Stimulated activated CD4-positive, alpha-beta T cell treated with anti-CD3 and anti-CD28 coated beads, TNF-alpha, amount 100 ng/mL, for 1 hour (primary cell): ENCODE results near the gene CASP8AP2.
"Not testable (repeated sequence)": the region's sequence is repeated elsewhere in the genome, so short reads cannot be mapped to it uniquely, and the experiment has no call there.

Experiments used
- DNase-seq, 3 donors: peaks; one replicate each; pipeline ENCODE4 v3.0.0-alpha.2; 2020; ENCODE audit warnings: low read depth in 3 of 3, low spot score in 1 of 3

Gene CASP8AP2

DNA sequence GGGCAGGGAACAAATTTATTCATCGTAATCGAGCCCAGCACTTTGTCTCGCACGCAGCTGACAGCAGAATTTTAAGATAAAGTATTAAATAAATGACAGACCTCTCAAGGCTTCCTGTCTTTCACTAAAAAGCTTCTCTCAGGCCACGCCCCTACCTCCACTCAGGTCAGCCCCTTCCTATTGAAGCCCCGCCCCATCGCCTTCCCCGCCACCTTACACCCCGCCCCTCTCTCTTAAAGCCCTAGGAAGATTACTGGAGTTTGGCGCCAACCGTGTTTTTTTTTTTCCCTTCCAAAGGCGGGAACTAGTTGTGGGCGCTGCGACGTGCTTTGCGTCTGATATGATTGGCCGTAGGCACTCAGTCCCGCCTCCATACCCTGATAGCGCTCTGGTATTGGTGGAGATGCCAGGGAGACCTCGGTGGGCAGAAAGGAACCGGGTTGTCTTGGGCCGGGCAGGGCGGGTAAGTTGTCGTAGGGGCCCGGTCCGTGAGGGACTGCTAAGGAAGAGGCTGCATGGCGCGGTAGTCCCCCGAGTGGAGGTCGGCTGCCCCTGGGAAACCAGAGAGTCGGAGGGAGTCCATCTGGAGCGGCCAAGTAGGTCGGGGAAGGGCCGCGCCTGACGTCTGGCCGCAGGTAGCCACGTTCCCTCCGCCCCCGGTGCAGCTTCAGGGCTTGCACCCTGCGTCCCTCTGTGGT, at the start of gene CASP8AP2:
TSS of gene CASP8AP2 (plus strand) at position 409 of the 698 bp plus-strand sequence.
- peak; percentile 78 to 92 (median 86) for DNase-seq

- no peak for DNase-seq
These were observed 48.3 kb upstream of the CASP8AP2 start for GRCh38 chr6:89781070-89782034.

DNA sequence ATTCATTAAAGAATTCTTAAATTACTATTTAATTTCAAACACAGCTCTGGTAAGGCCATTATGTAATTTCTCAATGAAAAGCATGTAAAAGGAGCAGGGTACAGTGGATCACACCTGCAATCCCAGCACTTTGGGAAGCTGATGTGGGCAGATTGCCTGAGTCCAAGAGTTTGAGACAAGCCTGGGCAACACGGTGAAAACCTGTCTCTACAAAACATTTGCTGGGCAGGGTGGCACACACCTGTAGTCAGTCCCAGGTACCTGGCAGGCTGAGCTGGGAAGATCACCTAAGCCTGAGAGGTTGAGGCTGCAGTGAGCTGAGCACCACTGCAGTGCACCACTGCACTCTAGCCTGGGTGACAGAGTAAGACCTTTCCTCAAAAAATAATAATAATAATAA, 47.5 kb upstream of the CASP8AP2 start:
- DNase-seq: no peak

DNA sequence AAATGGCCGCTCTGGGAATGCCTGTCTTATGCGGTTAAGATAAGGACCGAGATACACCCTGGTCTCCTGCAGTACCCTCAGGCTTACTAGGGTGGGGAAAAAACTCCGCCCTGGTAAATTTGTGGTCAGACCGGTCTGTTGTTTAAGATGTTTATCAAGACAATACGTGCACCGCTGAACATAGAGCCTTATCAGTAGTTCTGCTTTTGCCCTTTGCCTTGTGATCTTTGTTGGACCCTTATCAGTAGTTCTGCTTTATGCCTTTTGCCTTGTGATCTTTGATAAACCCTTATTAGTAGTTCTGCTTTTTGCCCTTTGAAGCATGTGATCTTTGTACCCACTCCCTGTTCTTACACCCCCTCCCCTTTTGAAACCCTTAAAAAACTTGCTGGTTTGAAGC, 46.4 kb upstream of the CASP8AP2 start:
- DNase-seq: not testable (repeated sequence)

GRCh38 chr6:89784838-89785237, 44.8 kb upstream of the CASP8AP2 start:
- DNase-seq: no peak

GRCh38 chr6:89786970-89787369, 42.7 kb upstream of the CASP8AP2 start:
- no peak for DNase-seq

GRCh38 chr6:89787660-89788328, 41.9 kb upstream of the CASP8AP2 start:
- DNase-seq: no peak

GRCh38 chr6:89789980-89790379, 39.7 kb upstream of the CASP8AP2 start:
- no peak for DNase-seq

- no peak for DNase-seq
These were observed 39.3 kb upstream of the CASP8AP2 start for GRCh38 chr6:89790403-89790802.

- no peak for DNase-seq
These were observed 36.8 kb upstream of the CASP8AP2 start for GRCh38 chr6:89792881-89793280.

DNA sequence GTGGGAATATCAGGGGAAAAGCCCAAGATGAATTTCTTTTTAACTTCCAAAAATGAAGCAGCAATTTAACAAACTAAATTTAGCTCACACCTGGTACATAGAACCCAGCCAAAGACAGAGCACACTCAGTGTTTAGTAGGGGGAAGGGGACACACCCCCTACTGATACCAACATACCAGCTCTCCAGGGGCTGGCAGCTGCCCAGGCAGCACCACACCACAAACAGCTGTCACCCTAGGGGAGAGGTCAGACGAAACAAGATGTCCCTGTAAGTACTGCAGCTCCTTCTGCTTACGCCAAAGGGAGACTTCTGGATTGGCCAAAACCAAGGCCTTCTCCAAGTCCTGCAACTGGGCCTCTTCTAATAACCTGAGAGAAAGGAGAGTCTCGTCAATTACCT, 36.1 kb upstream of the CASP8AP2 start:
- no peak for DNase-seq

DNA sequence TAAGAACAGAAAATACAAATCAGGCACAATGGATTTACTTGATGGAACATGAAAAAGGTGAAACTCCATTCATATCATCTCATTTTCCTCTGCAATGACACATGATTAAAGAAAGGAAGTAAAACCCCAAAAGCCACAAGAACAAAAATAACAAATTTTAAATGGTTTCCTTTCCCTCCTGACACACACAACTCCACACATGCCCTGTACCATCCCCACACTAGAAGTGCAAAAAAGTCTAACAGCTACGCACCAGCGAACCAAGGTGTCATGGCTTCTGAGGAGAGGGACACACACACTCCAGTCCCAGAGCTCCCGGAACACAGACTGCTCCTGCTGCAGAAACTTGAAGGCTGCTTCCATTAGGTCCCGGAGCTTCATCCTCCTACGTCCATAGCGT, 35.4 kb upstream of the CASP8AP2 start:
- DNase-seq: no peak

- no peak for DNase-seq
These were observed 32.4 kb upstream of the CASP8AP2 start for GRCh38 chr6:89797317-89797716.

DNA sequence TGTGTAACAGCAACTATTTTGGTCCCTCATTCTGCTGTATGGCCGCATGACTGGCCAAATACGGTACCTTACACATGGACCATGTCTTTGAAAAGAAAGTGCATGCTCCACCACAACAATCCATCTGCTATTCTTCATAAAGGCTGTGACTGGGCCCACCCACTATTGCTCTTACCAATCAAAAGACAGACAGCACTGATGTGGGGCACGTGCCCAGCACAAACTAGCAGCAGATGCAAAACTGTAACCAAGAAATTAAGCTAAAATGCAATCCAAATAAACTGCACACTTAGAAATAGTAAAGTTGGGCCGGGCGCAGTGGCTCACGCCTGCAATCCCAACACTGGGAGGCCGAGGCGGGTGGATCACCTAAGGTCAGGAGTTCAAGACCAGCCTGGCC, 30.6 kb upstream of the CASP8AP2 start:
- no peak for DNase-seq

GRCh38 chr6:89799756-89800155, 29.9 kb upstream of the CASP8AP2 start:
- DNase-seq: no peak

- no peak for DNase-seq
These were observed 26.4 kb upstream of the CASP8AP2 start for GRCh38 chr6:89803271-89803670.

- DNase-seq: no peak
These were observed 23.8 kb upstream of the CASP8AP2 start for GRCh38 chr6:89805814-89806371.

GRCh38 chr6:89807581-89807980, 22.1 kb upstream of the CASP8AP2 start:
- no peak for DNase-seq

- not testable (repeated sequence) for DNase-seq
These were observed 16.3 kb upstream of the CASP8AP2 start for GRCh38 chr6:89813422-89813821.

DNA sequence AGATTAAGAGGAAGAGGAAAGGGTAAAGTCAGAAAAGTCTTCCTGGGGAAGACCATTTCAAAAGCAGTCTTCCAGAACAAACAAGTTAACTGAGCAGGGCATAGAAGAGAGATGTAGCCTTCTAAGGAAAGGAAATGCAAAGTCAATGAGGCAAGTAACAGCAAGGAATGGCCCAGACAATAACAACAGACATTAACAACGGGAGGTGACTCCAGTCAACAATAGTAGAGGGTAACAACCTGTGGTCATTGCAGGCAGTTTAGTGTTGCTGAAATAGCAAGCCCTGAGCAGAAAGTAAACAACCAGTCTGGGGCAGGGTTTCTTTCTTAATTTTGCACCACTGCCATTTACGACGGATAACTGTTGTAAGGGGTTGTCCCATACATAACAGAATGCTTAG, 12.2 kb upstream of the CASP8AP2 start:
- no peak for DNase-seq

DNA sequence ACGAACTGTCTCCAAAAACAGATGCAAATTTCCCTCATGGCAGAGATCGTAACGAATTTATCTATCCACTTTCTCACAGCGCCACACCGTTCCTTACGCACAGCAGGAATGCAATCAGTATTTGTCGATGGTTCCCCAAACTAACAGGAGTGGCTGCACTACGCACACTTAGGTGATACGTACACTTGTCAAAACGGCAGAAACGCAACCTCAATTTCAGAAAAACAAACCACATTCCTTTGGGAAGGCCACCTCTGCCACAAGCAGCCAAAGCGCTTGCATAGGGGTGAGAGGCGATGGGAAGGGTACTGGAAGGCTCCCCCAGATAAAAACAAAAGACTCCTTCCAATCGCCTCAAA, 10.7 kb upstream of the CASP8AP2 start:
- no peak for DNase-seq
